Measurements from ENCODE around the gene EED.
A peak's percentile ranks its signal among the peaks of the same experiment; 100 is the strongest.

EED gene

GRCh38 chr11:86207413-86207812 is 37.1 kb upstream of the EED start:
- Mint-ChIP-seq H3K4me1 (no peaks in the 10 kb centered on the region), H3K27me3 (no peaks in the 10 kb centered on the region)
- ATAC-seq (replicated peaks; ENCODE audit: extremely low read depth, poor library complexity, severe bottlenecking) = no peak

GRCh38 chr11:86208572-86208971 is 36.0 kb upstream of the EED start:
- Mint-ChIP-seq H3K27ac (ENCODE audit: low read depth) (no peak overlapping the region), H3K36me3 (ENCODE audit: insufficient read depth) (no peaks in the 10 kb centered on the region), H3K4me3 (no peak overlapping the region), H3K4me1 (no peaks in the 10 kb centered on the region), H3K9me3 (no peaks in the 10 kb centered on the region), H3K27me3 (no peaks in the 10 kb centered on the region)
- ATAC-seq (replicated peaks; ENCODE audit: extremely low read depth, poor library complexity, severe bottlenecking) (no peak), DNase-seq (ENCODE audit: low spot score in 2 of 2) (no peak)

More at GRCh38 chr11:86207413-86207812, 37.1 kb upstream of the EED start:
- H3K27ac Mint-ChIP-seq (ENCODE audit: low read depth) = no peak overlapping the region
- DNase-seq (ENCODE audit: low spot score in 2 of 2) = no peak
- H3K9me3 Mint-ChIP-seq = no peaks in the 10 kb centered on the region
- no peaks in the 10 kb centered on the region for H3K36me3 Mint-ChIP-seq (ENCODE audit: insufficient read depth)
- no peak overlapping the region for H3K4me3 Mint-ChIP-seq

GRCh38 chr11:86209806-86210657 is 34.5 kb upstream of the EED start:
- Mint-ChIP-seq H3K36me3 (ENCODE audit: insufficient read depth) (peaks cover 2% of the 10 kb centered on the region), H3K4me3 (no peak overlapping the region), H3K27me3 (peaks cover 6% of the 10 kb centered on the region), H3K27ac (ENCODE audit: low read depth) (no peak overlapping the region), H3K4me1 (peaks cover 5% of the 10 kb centered on the region), H3K9me3 (no peaks in the 10 kb centered on the region)
- ATAC-seq (replicated peaks; ENCODE audit: extremely low read depth, poor library complexity, severe bottlenecking) (no peak), DNase-seq (ENCODE audit: low spot score in 2 of 2) (no peak)

- H3K4me1 Mint-ChIP-seq = peaks cover 6% of the 10 kb centered on the region
- H3K4me3 Mint-ChIP-seq = no peak overlapping the region
- H3K27me3 Mint-ChIP-seq = peaks cover 6% of the 10 kb centered on the region
- H3K36me3 Mint-ChIP-seq (ENCODE audit: insufficient read depth) = peaks cover 2% of the 10 kb centered on the region
- H3K9me3 Mint-ChIP-seq = no peaks in the 10 kb centered on the region
- ATAC-seq (replicated peaks; ENCODE audit: extremely low read depth, poor library complexity, severe bottlenecking) (no peak), DNase-seq (ENCODE audit: low spot score in 2 of 2) (no peak)
- no peak overlapping the region for H3K27ac Mint-ChIP-seq (ENCODE audit: low read depth)
Observed at GRCh38 chr11:86210898-86211297, 33.7 kb upstream of the EED start.

- Mint-ChIP-seq H3K27me3 (peaks cover 6% of the 10 kb centered on the region), H3K4me1 (peaks cover 6% of the 10 kb centered on the region), H3K36me3 (ENCODE audit: insufficient read depth) (peaks cover 2% of the 10 kb centered on the region), H3K4me3 (no peak overlapping the region), H3K27ac (ENCODE audit: low read depth) (no peak overlapping the region), H3K9me3 (no peaks in the 10 kb centered on the region)
- ATAC-seq (replicated peaks; ENCODE audit: extremely low read depth, poor library complexity, severe bottlenecking) (no peak), DNase-seq (ENCODE audit: low spot score in 2 of 2) (no peak)
Observed at GRCh38 chr11:86211619-86212018, 32.9 kb upstream of the EED start.

GRCh38 chr11:86212019-86212611 is 32.4 kb upstream of the EED start:
- H3K27me3 Mint-ChIP-seq = peaks cover 6% of the 10 kb centered on the region
- peaks cover 6% of the 10 kb centered on the region for H3K4me1 Mint-ChIP-seq
- H3K9me3 Mint-ChIP-seq = no peaks in the 10 kb centered on the region
- H3K36me3 Mint-ChIP-seq (ENCODE audit: insufficient read depth) = peaks cover 2% of the 10 kb centered on the region
- ATAC-seq (replicated peaks; ENCODE audit: extremely low read depth, poor library complexity, severe bottlenecking) (no peak), DNase-seq (ENCODE audit: low spot score in 2 of 2) (no peak)
- no peak overlapping the region for H3K4me3 Mint-ChIP-seq
- H3K27ac Mint-ChIP-seq (ENCODE audit: low read depth) = no peak overlapping the region

GRCh38 chr11:86214710-86215109 is 29.8 kb upstream of the EED start:
- ATAC-seq (replicated peaks; ENCODE audit: extremely low read depth, poor library complexity, severe bottlenecking) (no peak), DNase-seq (ENCODE audit: low spot score in 2 of 2) (no peak)
- H3K9me3 Mint-ChIP-seq = no peaks in the 10 kb centered on the region
- no peak overlapping the region for H3K27ac Mint-ChIP-seq (ENCODE audit: low read depth)
- peaks cover 18% of the 10 kb centered on the region for H3K4me1 Mint-ChIP-seq
- peaks cover 2% of the 10 kb centered on the region for H3K36me3 Mint-ChIP-seq (ENCODE audit: insufficient read depth)
- no peak overlapping the region for H3K4me3 Mint-ChIP-seq
- H3K27me3 Mint-ChIP-seq = peaks cover 6% of the 10 kb centered on the region

GRCh38 chr11:86218125-86219084 is 26.1 kb upstream of the EED start:
- no peak overlapping the region for H3K27ac Mint-ChIP-seq (ENCODE audit: low read depth)

GRCh38 chr11:86219311-86220193 is 25.0 kb upstream of the EED start:
- Mint-ChIP-seq H3K36me3 (ENCODE audit: insufficient read depth) (peaks cover 2% of the 10 kb centered on the region), H3K4me3 (peak overlapping the region; percentile 55), H3K4me1 (peaks cover 17% of the 10 kb centered on the region), H3K9me3 (no peaks in the 10 kb centered on the region), H3K27me3 (peaks cover 39% of the 10 kb centered on the region), H3K27ac (ENCODE audit: low read depth) (no peak overlapping the region)
- DNase-seq (ENCODE audit: low spot score in 2 of 2) (no peak), ATAC-seq (replicated peaks; ENCODE audit: extremely low read depth, poor library complexity, severe bottlenecking) (no peak)

More at GRCh38 chr11:86218125-86219084, 26.1 kb upstream of the EED start:
- ATAC-seq (replicated peaks; ENCODE audit: extremely low read depth, poor library complexity, severe bottlenecking) (peak; percentile 91), DNase-seq (ENCODE audit: low spot score in 2 of 2) (peak; percentile 43)
- Mint-ChIP-seq H3K4me1 (peaks cover 18% of the 10 kb centered on the region), H3K36me3 (ENCODE audit: insufficient read depth) (peaks cover 2% of the 10 kb centered on the region), H3K27me3 (peaks cover 29% of the 10 kb centered on the region), H3K9me3 (no peaks in the 10 kb centered on the region), H3K4me3 (peak overlapping the region; percentile 55)

- DNase-seq (ENCODE audit: low spot score in 2 of 2) = no peak
- H3K27ac Mint-ChIP-seq (ENCODE audit: low read depth) = no peak overlapping the region
- no peaks in the 10 kb centered on the region for H3K36me3 Mint-ChIP-seq (ENCODE audit: insufficient read depth)
- no peak overlapping the region for H3K4me3 Mint-ChIP-seq
- peaks cover 12% of the 10 kb centered on the region for H3K4me1 Mint-ChIP-seq
- H3K27me3 Mint-ChIP-seq = peaks cover 34% of the 10 kb centered on the region
- no peak for ATAC-seq (replicated peaks; ENCODE audit: extremely low read depth, poor library complexity, severe bottlenecking)
- H3K9me3 Mint-ChIP-seq = no peaks in the 10 kb centered on the region
Observed at GRCh38 chr11:86220653-86221052, 23.9 kb upstream of the EED start.

GRCh38 chr11:86222081-86222480 is 22.5 kb upstream of the EED start:
- no peaks in the 10 kb centered on the region for H3K36me3 Mint-ChIP-seq (ENCODE audit: insufficient read depth)

More at GRCh38 chr11:86222081-86222480, 22.5 kb upstream of the EED start:
- ATAC-seq (replicated peaks; ENCODE audit: extremely low read depth, poor library complexity, severe bottlenecking) = no peak
- H3K27ac Mint-ChIP-seq (ENCODE audit: low read depth) = no peak overlapping the region
- no peak for DNase-seq (ENCODE audit: low spot score in 2 of 2)
- peaks cover 12% of the 10 kb centered on the region for H3K4me1 Mint-ChIP-seq
- H3K4me3 Mint-ChIP-seq = no peak overlapping the region
- H3K27me3 Mint-ChIP-seq = peaks cover 34% of the 10 kb centered on the region
- no peaks in the 10 kb centered on the region for H3K9me3 Mint-ChIP-seq

Measured in central memory CD8-positive, alpha-beta T cell (primary cell).